Endothelial cell of umbilical vein (primary cell): ENCODE measurements around the gene PTPRK. TPM values are rescaled to one million over a fixed set of nuclear protein-coding genes. Genes with fewer than 3 reads are reported as not detected.

Experiments used
- BruUV-seq: library from RNA; stranded (reverse); fragments of 400-500 nt; replicated peaks from 2 replicates; lab custom pipeline; 2021; lab: Mats Ljungman, UMichigan
- CTCF ChIA-PET: fragments of 300-600, 350-600 bp; sonication (Branson Sonifier 250); formaldehyde crosslinking; loops from one replicate; lab custom pipeline; 2021; ENCODE audit warnings: antibody characterized with exemption, inconsistent platforms; lab: Charles Lee
- POLR2A ChIA-PET: fragments of 300-600, 350-600 bp; sonication (Branson Sonifier 250); formaldehyde crosslinking; loops from one replicate; lab custom pipeline; 2021; ENCODE audit warnings: antibody characterized with exemption, inconsistent platforms; lab: Charles Lee
- DNase-seq: peaks from one replicate; pipeline ENCODE4 v3.0.0-alpha.2; 2011; ENCODE audit warnings: low read depth, low spot score
- FAIRE-seq: peaks from 2 replicates; lab custom pipeline; 2011; peaks lifted over from hg19 to GRCh38; lab: Jason Lieb, UNC
- H2AFZ ChIP-seq: 2 replicates; pipeline ENCODE4 v1.6.0; 2012; ENCODE audit warnings: low read depth, low read length, control low read depth, inconsistent platforms
- H3K27ac ChIP-seq: 2 replicates; pipeline ENCODE4 v1.5.1; 2011; ENCODE audit warnings: low read depth, mild to moderate bottlenecking, control low read depth, low read length, moderate library complexity; ENCODE audit not compliant: insufficient read depth
- H3K27me3 ChIP-seq, 2 experiments: 2 replicates each; pipeline versions ENCODE4 v1.6.0 to v1.6.1; 2011; ENCODE audit warnings: low read length in 2 of 2, mixed read lengths in 1 of 2; ENCODE audit not compliant: control insufficient read depth in 2 of 2, insufficient read depth in 2 of 2
- H3K36me3 ChIP-seq, 2 experiments: 2 replicates in 1 of 2; 3 replicates in 1 of 2; pipeline ENCODE4 v1.5.1; 2011; ENCODE audit warnings: low read length in 2 of 2, mild to moderate bottlenecking in 1 of 2, moderate library complexity in 1 of 2; ENCODE audit not compliant: control insufficient read depth in 2 of 2, insufficient read depth in 2 of 2; ENCODE audit errors: extremely low read depth in 1 of 2
- H3K4me1 ChIP-seq: 3 replicates; pipeline ENCODE4 v1.5.1; 2011; ENCODE audit warnings: mild to moderate bottlenecking, low read length; ENCODE audit not compliant: control insufficient read depth, insufficient read depth; ENCODE audit errors: extremely low read depth
- H3K4me2 ChIP-seq: 2 replicates; pipeline ENCODE4 v1.6.1; 2011; ENCODE audit warnings: low read length, control low read depth, mixed read lengths; ENCODE audit not compliant: insufficient read depth
- H3K4me3 ChIP-seq, 3 experiments: fragments of 200-600 bp in 1 of 3; sonication (generic), shearing (Covaris generic) in 1 of 3; replicated peaks in 1 of 3; 2 replicates each; pipeline ENCODE4 v1.5.1; 2011 to 2016; ENCODE audit warnings: control low read depth in 3 of 3, low read length in 3 of 3, mild to moderate bottlenecking in 2 of 3, inconsistent platforms in 1 of 3, low read depth in 1 of 3, moderate library complexity in 1 of 3; ENCODE audit not compliant: insufficient read depth in 1 of 3
- H3K79me2 ChIP-seq: 2 replicates; pipeline ENCODE4 v1.6.0; 2012; ENCODE audit warnings: low read length, inconsistent platforms; ENCODE audit not compliant: control insufficient read depth, insufficient read depth
- H3K9ac ChIP-seq: replicated peaks from 2 replicates; pipeline ENCODE3; 2011; ENCODE audit warnings: low read length, control low read depth; ENCODE audit not compliant: insufficient read depth; ENCODE audit errors: extremely low read depth
- H3K9me1 ChIP-seq: replicated peaks from 3 replicates; pipeline ENCODE4 v1.6.0; 2011; ENCODE audit warnings: mild to moderate bottlenecking, low read length; ENCODE audit not compliant: control insufficient read depth, insufficient read depth; ENCODE audit errors: extremely low read depth
- H3K9me3 ChIP-seq: replicated peaks from 2 replicates; pipeline ENCODE4 v1.5.1; 2012; ENCODE audit warnings: low read length, inconsistent platforms; ENCODE audit not compliant: control insufficient read depth, insufficient read depth
- H4K20me1 ChIP-seq: replicated peaks from 2 replicates; pipeline ENCODE3; 2011; ENCODE audit warnings: mild to moderate bottlenecking, low read length; ENCODE audit not compliant: control insufficient read depth, insufficient read depth; ENCODE audit errors: extremely low read depth
- EZH2 ChIP-seq: IDR thresholded peaks from 2 replicates; pipeline ENCODE4 v1.6.1; 2012; ENCODE audit warnings: borderline replicate concordance, low read depth, mild to moderate bottlenecking, moderate library complexity, low read length, inconsistent platforms; ENCODE audit not compliant: severe bottlenecking
- FOS ChIP-seq: IDR thresholded peaks from 2 replicates; pipeline ENCODE4 v1.6.1; 2011; ENCODE audit warnings: mild to moderate bottlenecking, low read length, moderate library complexity, borderline replicate concordance; ENCODE audit not compliant: insufficient read depth
- GATA2 ChIP-seq: IDR thresholded peaks from 2 replicates; pipeline ENCODE4 v1.7.0; 2011; ENCODE audit warnings: low read depth, mild to moderate bottlenecking, moderate library complexity, mixed read lengths, low read length; ENCODE audit not compliant: insufficient read length, insufficient read depth
- JUN ChIP-seq: IDR thresholded peaks from 2 replicates; pipeline ENCODE4 v1.6.1; 2011; ENCODE audit warnings: borderline replicate concordance, low read depth; ENCODE audit not compliant: insufficient read length, insufficient read depth
- MYC ChIP-seq: IDR thresholded peaks from one replicate; pipeline ENCODE4 v1.6.1; 2011; ENCODE audit warnings: mild to moderate bottlenecking, low read depth, low read length
- POLR2A ChIP-seq: IDR thresholded peaks from 2 replicates; pipeline ENCODE4 v1.6.1; 2012; ENCODE audit warnings: low read depth, mild to moderate bottlenecking, control low read depth, low read length
- POLR2AphosphoS5 ChIP-seq: IDR thresholded peaks from 2 replicates; pipeline ENCODE4 v1.6.1; 2012; ENCODE audit warnings: low read depth, mild to moderate bottlenecking, control low read depth, low read length, moderate library complexity; ENCODE audit not compliant: insufficient read depth
- dilution Hi-C: fragments of 300-500 bp; cut with MboI; formaldehyde crosslinking; loops from one replicate; pipeline ENCODE4 v1.15.0; 2019; ENCODE audit warnings: low sequenced_read_pairs; ENCODE audit not compliant: extremely low pct_ligation_motif_present
- intact Hi-C: fragments of 100-400 bp; cut with micrococcal nuclease; formaldehyde crosslinking; loops from one replicate; pipeline ENCODE4 v1.10.0; 2022
- polyA plus RNA-seq, 4 experiments: library from polyadenylated mRNA; depleted of rRNA in 3 of 4; stranded (reverse) in 3 of 4; unstranded in 1 of 4; fragments of >200 nt; gene quantifications; 2 replicates each; pipeline versions ENCODE4 v1.2.1 to v1.2.3, GENCODE V29; 2011 to 2012; ENCODE audit warnings: missing spikeins in 1 of 4
- total RNA-seq: library from RNA; stranded (reverse); gene quantifications from 2 replicates; pipeline ENCODE4 v1.2.3, GENCODE V29; 2021
- TF ChIP-seq, protein P1 (sequence below): IDR thresholded peaks from 2 replicates; pipeline ENCODE4 v1.6.1; 2011; ENCODE audit not compliant: insufficient read depth, insufficient read length
- TF ChIP-seq, protein P2 (sequence below), 2 donors: IDR thresholded peaks; 1 replicate in 1 of 2; 2 replicates in 1 of 2; pipeline ENCODE4 v1.5.1; 2011; ENCODE audit warnings: low read length in 2 of 2, mild to moderate bottlenecking in 2 of 2, moderate library complexity in 2 of 2, control low read depth in 1 of 2, inconsistent platforms in 1 of 2, low read depth in 1 of 2; ENCODE audit not compliant: insufficient read depth in 1 of 2; ENCODE audit errors: extremely low read depth in 1 of 2

PTPRK gene
- total and polyA plus RNA-seq, 2 donors (not counting 3 experiments of a cell fraction or from before 2014, with no cell fraction given): 15.2 to 74.0 TPM

DNA sequence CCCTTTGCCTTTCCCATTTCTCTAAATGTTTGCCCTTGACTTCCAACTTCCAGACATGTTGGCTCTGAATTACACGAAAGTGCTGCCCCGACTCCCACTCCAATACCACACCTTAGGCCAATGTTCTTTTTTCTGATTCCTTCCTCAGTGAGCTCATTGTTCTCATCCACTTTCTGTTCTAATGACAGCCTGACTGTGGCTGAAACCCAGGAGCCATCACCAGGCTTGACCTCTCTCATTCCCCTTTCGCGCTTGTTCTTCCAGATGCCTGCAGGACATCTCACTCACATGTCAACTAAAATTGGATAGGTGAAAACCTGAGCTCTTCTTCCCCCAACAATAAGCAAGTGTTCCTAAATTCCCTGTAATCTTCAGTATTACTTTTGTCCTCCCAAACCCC, 40.4 kb downstream of the PTPRK start:
- H3K9ac ChIP-seq: no peak overlapping the region
- TF ChIP-seq GATA2 (no peak), MYC (no peak), FOS (no peak), POLR2A (no peak), EZH2 (no peak), JUN (no peak)
- TF ChIP-seq, protein P1, sequence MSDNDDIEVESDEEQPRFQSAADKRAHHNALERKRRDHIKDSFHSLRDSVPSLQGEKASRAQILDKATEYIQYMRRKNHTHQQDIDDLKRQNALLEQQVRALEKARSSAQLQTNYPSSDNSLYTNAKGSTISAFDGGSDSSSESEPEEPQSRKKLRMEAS: no peak
- peaks cover 64% of the 10 kb centered on the region for H3K79me2 ChIP-seq
- FAIRE-seq (no peak), DNase-seq (no peak)
- H3K9me1 ChIP-seq: no peaks in the 10 kb centered on the region
- no peak overlapping the region for H3K4me2 ChIP-seq
- H2AFZ ChIP-seq: no peak overlapping the region
- no TSS peak for BruUV-seq
- H3K27me3 ChIP-seq: no peaks in the 10 kb centered on the region
- intact Hi-C loops (no loop called here), dilution Hi-C loops (no loop called here)
- peaks cover 3% of the 10 kb centered on the region for H4K20me1 ChIP-seq
- no peak overlapping the region for H3K27ac ChIP-seq
- no peaks in the 10 kb centered on the region for H3K9me3 ChIP-seq
- peaks cover 26% of the 10 kb centered on the region for H3K4me1 ChIP-seq
- POLR2A ChIA-PET: no interaction called here
- H3K4me3 ChIP-seq: no peak overlapping the region
- no peaks in the 10 kb centered on the region for H3K36me3 ChIP-seq
- CTCF ChIA-PET: interaction anchor here (0.8 to 1.4 kb wide), 5 partner anchors 10 to 40 kb away, joined by 3 to 4 read pairs (median 4); partner anchors contain the start of gene PTPRK

DNA sequence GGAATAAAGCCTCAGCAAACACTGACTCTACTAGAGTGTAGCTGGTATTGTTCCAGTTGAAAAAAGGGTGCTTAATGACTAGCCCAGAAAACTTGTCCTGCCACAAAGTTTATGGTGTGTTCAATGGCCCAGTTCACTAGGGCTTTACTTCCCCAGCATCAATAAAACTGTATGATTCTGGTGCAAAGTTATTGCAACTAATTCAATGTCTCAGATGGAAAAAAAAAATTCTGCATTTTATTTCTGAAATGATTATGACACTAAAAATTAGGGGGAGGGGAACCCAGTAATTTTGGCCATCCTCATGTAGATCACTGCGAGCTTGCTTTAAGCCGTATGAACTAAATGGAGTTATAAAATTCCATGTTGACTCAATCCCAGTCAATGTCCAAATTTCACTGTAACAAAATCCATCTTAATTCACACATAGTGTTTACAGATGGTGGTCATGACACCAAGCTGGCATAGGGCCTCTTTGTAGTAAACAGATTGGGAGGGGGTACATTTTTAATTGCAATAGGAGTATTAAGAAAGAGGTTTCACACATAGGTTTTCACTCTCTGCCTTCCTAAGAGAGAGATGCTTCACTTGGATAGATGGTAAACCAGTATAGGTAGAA, 41.2 kb downstream of the PTPRK start:
- ChIA-PET POLR2A (no interaction called here), CTCF (interaction anchor here (1.0 to 1.3 kb wide), 4 partner anchors 11 to 41 kb away, joined by 3 to 4 read pairs (median 4); partner anchors contain the start of gene PTPRK)
- Histone ChIP-seq H3K9ac (no peak overlapping the region), H3K9me3 (no peaks in the 10 kb centered on the region), H3K36me3 (no peaks in the 10 kb centered on the region), H3K4me2 (no peak overlapping the region), H3K9me1 (no peaks in the 10 kb centered on the region), H4K20me1 (peaks cover 5% of the 10 kb centered on the region), H3K27ac (no peak overlapping the region), H3K4me3 (no peak overlapping the region), H3K27me3 (no peaks in the 10 kb centered on the region), H2AFZ (no peak overlapping the region), H3K4me1 (peaks cover 22% of the 10 kb centered on the region), H3K79me2 (peaks cover 70% of the 10 kb centered on the region)
- DNase-seq (no peak), FAIRE-seq (no peak)
- dilution Hi-C loops (no loop called here), intact Hi-C loops (no loop called here)
- TF ChIP-seq EZH2: no peak
- TF ChIP-seq JUN: no peak
- TF ChIP-seq FOS: no peak
- no peak for TF ChIP-seq MYC
- no peak for TF ChIP-seq POLR2A
- TF ChIP-seq POLR2AphosphoS5: no peak
- TF ChIP-seq, protein P1: no peak
- TF ChIP-seq, protein P2, sequence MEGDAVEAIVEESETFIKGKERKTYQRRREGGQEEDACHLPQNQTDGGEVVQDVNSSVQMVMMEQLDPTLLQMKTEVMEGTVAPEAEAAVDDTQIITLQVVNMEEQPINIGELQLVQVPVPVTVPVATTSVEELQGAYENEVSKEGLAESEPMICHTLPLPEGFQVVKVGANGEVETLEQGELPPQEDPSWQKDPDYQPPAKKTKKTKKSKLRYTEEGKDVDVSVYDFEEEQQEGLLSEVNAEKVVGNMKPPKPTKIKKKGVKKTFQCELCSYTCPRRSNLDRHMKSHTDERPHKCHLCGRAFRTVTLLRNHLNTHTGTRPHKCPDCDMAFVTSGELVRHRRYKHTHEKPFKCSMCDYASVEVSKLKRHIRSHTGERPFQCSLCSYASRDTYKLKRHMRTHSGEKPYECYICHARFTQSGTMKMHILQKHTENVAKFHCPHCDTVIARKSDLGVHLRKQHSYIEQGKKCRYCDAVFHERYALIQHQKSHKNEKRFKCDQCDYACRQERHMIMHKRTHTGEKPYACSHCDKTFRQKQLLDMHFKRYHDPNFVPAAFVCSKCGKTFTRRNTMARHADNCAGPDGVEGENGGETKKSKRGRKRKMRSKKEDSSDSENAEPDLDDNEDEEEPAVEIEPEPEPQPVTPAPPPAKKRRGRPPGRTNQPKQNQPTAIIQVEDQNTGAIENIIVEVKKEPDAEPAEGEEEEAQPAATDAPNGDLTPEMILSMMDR (IDR thresholded peaks at IDR 0.05; ENCODE audit: extremely low read depth in 1 of 2, insufficient read depth in 1 of 2, low read depth in 1 of 2, low read length in 2 of 2): no peak
- TF ChIP-seq GATA2: no peak
- no TSS peak for BruUV-seq
